Muscle of leg (tissue), 11 donors: ENCODE results near the gene VPS13D. TPM values are rescaled to one million over a fixed set of nuclear protein-coding genes. Genes with fewer than 3 reads are reported as not detected.
A peak's percentile ranks its signal among the peaks of the same experiment; 100 is the strongest.

Source experiments
- DNase-seq: peaks from one replicate; pipeline ENCODE4 v3.0.0; 2013
- H3K27ac ChIP-seq: one replicate; pipeline ENCODE4 v1.5.1; 2013; ENCODE audit warnings: mild to moderate bottlenecking, low read length, control low read depth
- H3K27me3 ChIP-seq: one replicate; pipeline ENCODE4 v1.6.1; 2013; ENCODE audit warnings: low read length; ENCODE audit not compliant: control insufficient read depth, insufficient read depth
- H3K36me3 ChIP-seq: one replicate; pipeline ENCODE4 v1.6.1; 2013; ENCODE audit warnings: low read length; ENCODE audit not compliant: control insufficient read depth, insufficient read depth
- H3K4me1 ChIP-seq: one replicate; pipeline ENCODE4 v1.6.1; 2013; ENCODE audit warnings: low read length; ENCODE audit not compliant: control insufficient read depth, insufficient read depth
- H3K4me3 ChIP-seq: one replicate; pipeline ENCODE4 v1.5.1; 2013; ENCODE audit warnings: low read length, control low read depth
- H3K9me3 ChIP-seq: replicated peaks from 2 replicates; pipeline ENCODE4 v1.6.1; 2013; ENCODE audit warnings: low read depth, low read length; ENCODE audit not compliant: control insufficient read depth
- WGBS: methylation state at CpG from one replicate; pipeline ENCODE4 v1.1.5; 2013; ENCODE audit warnings: missing lambda C conversion rate; ENCODE audit not compliant: insufficient coverage; 5-methylcytosine and 5-hydroxymethylcytosine counted together
- polyA plus RNA-seq, 8 donors: library from polyadenylated mRNA; unstranded; fragments of 120-200 nt; gene quantifications; one replicate each; pipeline versions ENCODE4 v1.2.1 to v1.2.3, GENCODE V29; 2013; ENCODE audit warnings: inconsistent platforms in 1 of 8, low replicate concordance in 1 of 8; ENCODE audit not compliant: insufficient read length in 8 of 8, insufficient read depth in 1 of 8
- total RNA-seq: library from RNA; stranded (reverse); fragments of 120-200 nt; gene quantifications from one replicate; pipeline ENCODE4 v1.2.4, GENCODE V29; 2013

The VPS13D gene
- total and polyA plus RNA-seq, 9 donors: 14.9 to 21.2 (median 17.0) TPM

- H3K9me3 ChIP-seq: no peaks in the 10 kb centered on the region
- WGBS: 89% methylated on average over 4 of the region's 6 CpGs
- peaks cover 42% of the 10 kb centered on the region for H3K4me1 ChIP-seq
- DNase-seq: no peak
- H3K27me3 ChIP-seq: no peaks in the 10 kb centered on the region
- H3K4me3 ChIP-seq: no peak overlapping the region
- H3K36me3 ChIP-seq: peaks cover 14% of the 10 kb centered on the region
- peak overlapping the region; percentile 51 for H3K27ac ChIP-seq
Observed at GRCh38 chr1:12460121-12460520, 230.3 kb downstream of the VPS13D start.

DNA sequence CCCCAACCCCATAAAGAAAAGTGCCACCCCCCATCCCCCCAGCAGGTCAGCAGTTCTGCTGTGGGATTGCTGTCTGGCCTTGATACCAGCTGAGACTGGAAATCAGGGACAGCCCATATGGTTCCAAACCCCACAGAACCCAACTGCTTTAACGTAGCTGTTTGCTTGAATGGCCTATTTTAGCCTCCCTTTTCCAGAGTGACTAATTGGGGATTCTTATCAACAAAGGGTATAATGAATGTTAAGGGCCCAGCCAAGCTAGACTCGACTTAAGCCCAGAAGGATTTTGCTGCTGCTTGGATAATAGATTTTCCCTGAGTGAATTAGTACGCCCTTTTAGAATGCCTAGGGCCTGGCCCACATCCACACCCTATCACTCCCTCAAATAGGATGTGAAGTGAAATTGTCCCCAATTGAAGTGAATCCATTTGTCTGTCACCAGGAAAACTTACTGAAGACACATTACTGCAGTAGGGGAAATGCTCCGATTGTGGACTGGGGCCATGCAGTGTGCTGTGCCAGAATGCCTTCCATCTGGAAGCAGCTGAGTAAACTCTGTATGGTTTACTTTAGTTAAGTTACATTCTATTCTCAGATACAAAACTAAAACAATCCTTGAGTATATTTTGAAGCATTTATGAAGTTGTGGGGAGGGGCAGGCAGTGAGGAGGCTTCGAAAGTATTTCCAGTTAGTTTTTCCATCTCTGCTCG, 231.2 kb downstream of the VPS13D start:
- no CpG with 5 or more reads among the region's 6 CpGs for WGBS
- Histone ChIP-seq H3K27me3 (no peaks in the 10 kb centered on the region), H3K4me1 (peaks cover 42% of the 10 kb centered on the region), H3K27ac (peak overlapping the region; percentile 80), H3K4me3 (no peak overlapping the region), H3K9me3 (no peaks in the 10 kb centered on the region), H3K36me3 (peaks cover 13% of the 10 kb centered on the region)
- DNase-seq: peak; percentile 93

GRCh38 chr1:12461754-12462153, 231.9 kb downstream of the VPS13D start:
- H3K4me1 ChIP-seq: peaks cover 42% of the 10 kb centered on the region
- no CpG with 5 or more reads among the region's 2 CpGs for WGBS
- DNase-seq: no peak
- H3K36me3 ChIP-seq: peaks cover 12% of the 10 kb centered on the region
- peak overlapping the region; percentile 80 for H3K27ac ChIP-seq
- no peaks in the 10 kb centered on the region for H3K9me3 ChIP-seq
- H3K27me3 ChIP-seq: no peaks in the 10 kb centered on the region
- H3K4me3 ChIP-seq: no peak overlapping the region

DNA sequence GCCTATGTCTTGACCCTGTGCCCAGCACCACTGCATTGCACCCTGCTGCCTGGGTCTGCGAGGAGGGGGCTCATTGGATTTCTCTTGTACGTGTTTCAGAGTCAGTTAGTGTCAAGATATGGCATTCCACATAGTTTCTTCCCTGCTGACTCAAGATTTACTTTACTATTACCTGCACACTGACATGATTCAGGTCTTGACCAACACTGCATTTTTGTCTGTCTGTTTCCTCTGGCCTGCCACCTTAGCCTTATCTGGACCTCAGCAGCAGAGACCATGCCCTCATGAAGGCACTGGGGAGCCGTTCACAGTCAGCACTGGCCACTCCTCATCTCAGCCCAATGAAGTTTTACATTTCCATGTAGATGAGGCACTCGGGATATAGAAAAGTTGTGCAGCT, 232.8 kb downstream of the VPS13D start:
- no peak for DNase-seq
- no peaks in the 10 kb centered on the region for H3K9me3 ChIP-seq
- H3K36me3 ChIP-seq: peaks cover 12% of the 10 kb centered on the region
- H3K4me1 ChIP-seq: peaks cover 46% of the 10 kb centered on the region
- no peak overlapping the region for H3K4me3 ChIP-seq
- H3K27ac ChIP-seq: peak overlapping the region; percentile 80
- no peaks in the 10 kb centered on the region for H3K27me3 ChIP-seq
- WGBS: no CpG with 5 or more reads among the region's 4 CpGs

DNA sequence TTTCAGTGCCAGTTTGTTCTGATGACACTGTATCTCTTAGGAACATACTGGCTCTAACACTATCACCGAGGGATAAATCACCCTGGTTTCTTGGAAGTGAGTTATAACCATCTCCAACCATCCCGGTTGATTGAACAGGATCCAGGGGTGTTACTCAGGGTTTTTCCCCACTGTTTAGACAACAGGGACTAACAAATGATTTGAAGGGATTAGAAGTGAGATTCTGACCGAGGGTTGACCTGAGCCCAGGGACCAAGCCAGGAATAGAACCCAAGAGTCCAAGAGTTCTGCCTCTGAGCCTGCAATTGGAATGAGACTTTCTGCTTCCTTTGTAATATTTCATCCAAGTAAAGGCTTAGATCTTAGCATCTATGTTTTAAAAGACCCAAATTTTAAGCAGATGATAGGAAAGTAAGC, 234.2 kb downstream of the VPS13D start:
- H3K36me3 ChIP-seq: peaks cover 8% of the 10 kb centered on the region
- DNase-seq: peak; percentile 97
- 0% methylated on average over 1 of the region's 3 CpGs for WGBS
- no peaks in the 10 kb centered on the region for H3K9me3 ChIP-seq
- H3K27ac ChIP-seq: peak overlapping the region; percentile 80
- peaks cover 41% of the 10 kb centered on the region for H3K4me1 ChIP-seq
- no peak overlapping the region for H3K4me3 ChIP-seq
- H3K27me3 ChIP-seq: no peaks in the 10 kb centered on the region

- Histone ChIP-seq H3K27me3 (no peaks in the 10 kb centered on the region), H3K36me3 (peaks cover 8% of the 10 kb centered on the region), H3K4me3 (no peak overlapping the region), H3K4me1 (peaks cover 45% of the 10 kb centered on the region), H3K27ac (peak overlapping the region; percentile 80), H3K9me3 (no peaks in the 10 kb centered on the region)
- WGBS: 34% methylated on average over 2 of the region's 5 CpGs
- DNase-seq: peak; percentile 95
Observed at GRCh38 chr1:12464598-12465056, 234.8 kb downstream of the VPS13D start.

DNA sequence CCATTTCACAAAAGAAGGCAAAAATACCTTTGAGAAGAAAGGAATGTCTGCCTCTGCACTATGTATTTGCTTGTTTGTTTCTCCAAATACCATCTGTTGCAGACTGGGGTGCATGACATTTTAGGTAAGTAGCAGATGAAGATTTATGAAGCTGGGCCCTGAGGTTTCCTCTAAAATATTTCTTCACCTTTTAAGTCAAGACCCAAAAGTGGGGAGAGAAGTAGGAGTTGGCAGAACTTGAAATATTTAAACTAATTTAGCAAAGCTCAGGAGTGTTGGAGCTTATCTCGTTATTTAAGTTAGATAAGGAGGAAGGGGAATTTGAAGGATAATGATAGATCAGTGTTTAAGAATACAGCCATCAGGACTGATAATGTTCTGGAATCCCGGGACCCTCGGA, 235.3 kb downstream of the VPS13D start:
- no peaks in the 10 kb centered on the region for H3K9me3 ChIP-seq
- H3K36me3 ChIP-seq: peaks cover 3% of the 10 kb centered on the region
- H3K27ac ChIP-seq: peak overlapping the region; percentile 80
- 63% methylated on average over 3 of the region's 3 CpGs for WGBS
- no peaks in the 10 kb centered on the region for H3K27me3 ChIP-seq
- peaks cover 50% of the 10 kb centered on the region for H3K4me1 ChIP-seq
- no peak for DNase-seq
- H3K4me3 ChIP-seq: no peak overlapping the region

DNA sequence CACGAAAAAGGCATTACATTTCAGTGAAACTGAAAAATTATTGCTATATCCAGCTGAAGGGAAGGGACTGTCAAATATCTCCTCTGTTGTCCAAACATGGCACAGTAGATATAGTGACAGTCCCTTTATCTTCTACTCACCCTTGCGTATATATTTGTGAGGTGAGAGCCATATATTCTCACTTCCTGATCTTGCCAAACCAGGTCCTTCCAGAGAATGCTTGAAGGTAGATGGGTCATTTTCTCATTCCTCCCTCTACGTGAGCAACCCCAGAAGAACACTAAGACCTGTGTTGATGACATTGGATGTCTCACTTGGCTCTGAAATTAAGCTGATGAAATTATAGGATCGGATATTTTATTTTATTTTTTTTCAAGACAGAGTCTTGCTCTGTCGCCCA, 237.0 kb downstream of the VPS13D start:
- Histone ChIP-seq H3K36me3 (peaks cover 2% of the 10 kb centered on the region), H3K9me3 (no peaks in the 10 kb centered on the region)

DNA sequence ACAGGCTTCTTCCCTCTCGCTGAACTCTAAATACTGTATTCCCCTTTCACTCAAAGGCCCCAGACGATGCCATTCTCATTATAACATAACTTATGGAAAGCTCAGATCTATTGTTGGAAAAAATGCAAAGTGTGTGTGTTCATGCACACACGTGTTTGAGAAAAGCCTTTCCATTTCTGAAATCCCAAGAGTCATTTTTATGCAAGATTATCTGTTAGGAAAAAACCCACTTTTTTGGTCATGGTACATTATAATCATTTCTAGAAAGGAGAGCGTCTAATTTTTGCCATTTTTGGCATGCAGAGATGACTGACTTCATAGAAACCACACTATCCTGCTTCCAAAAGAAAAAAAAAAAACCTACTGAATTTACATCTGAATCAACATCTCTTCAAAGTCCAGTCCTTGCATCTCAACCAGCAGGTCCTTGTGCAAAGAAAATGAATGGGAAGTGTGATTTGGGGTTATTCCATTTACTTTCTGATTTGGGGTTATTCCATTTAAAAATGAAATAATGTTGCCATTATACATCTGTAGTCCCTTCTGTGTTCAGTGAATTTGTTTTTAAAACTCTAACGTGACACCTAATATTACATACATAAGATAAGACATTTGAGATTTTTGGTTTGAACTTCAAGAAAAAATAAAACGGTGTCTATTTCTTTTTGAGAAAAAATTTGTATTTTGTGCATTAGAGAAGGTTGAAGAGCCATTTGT, 237.9 kb downstream of the VPS13D start:
- WGBS: no CpG with 5 or more reads among the region's 6 CpGs
- Histone ChIP-seq H3K36me3 (peaks cover 2% of the 10 kb centered on the region), H3K4me1 (peaks cover 40% of the 10 kb centered on the region), H3K9me3 (no peaks in the 10 kb centered on the region), H3K27ac (no peak overlapping the region), H3K27me3 (no peaks in the 10 kb centered on the region), H3K4me3 (no peak overlapping the region)
- no peak for DNase-seq

More for the DNA sequence above, 237.0 kb downstream of the VPS13D start:
- WGBS: 90% methylated on average over 3 of the region's 5 CpGs
- H3K4me3 ChIP-seq: no peak overlapping the region
- no peaks in the 10 kb centered on the region for H3K27me3 ChIP-seq
- no peak overlapping the region for H3K27ac ChIP-seq
- no peak for DNase-seq
- H3K4me1 ChIP-seq: peaks cover 41% of the 10 kb centered on the region

- no peak overlapping the region for H3K27ac ChIP-seq
- H3K36me3 ChIP-seq: peaks cover 2% of the 10 kb centered on the region
- no peaks in the 10 kb centered on the region for H3K9me3 ChIP-seq
- H3K4me1 ChIP-seq: peaks cover 41% of the 10 kb centered on the region
- H3K27me3 ChIP-seq: no peaks in the 10 kb centered on the region
- H3K4me3 ChIP-seq: no peak overlapping the region
- no CpG with 5 or more reads among the region's 2 CpGs for WGBS
- DNase-seq: no peak
Observed at GRCh38 chr1:12468323-12468722, 238.5 kb downstream of the VPS13D start.
